HG02870 (cell line): ENCODE results near the gene TMTC2.
"Not testable (repeated sequence)": the region's sequence is repeated elsewhere in the genome, so short reads cannot be mapped to it uniquely, and the experiment has no call there.

Experiments used
- ATAC-seq: cut with Tn5 transposase; IDR thresholded peaks from one replicate; pipeline ENCODE4 v1.9.1; 2021; ENCODE audit warnings: mild to moderate bottlenecking, moderate library complexity; ENCODE audit not compliant: unreplicated experiment

TMTC2 gene

GRCh38 chr12:82838827-82839226 lies 152.1 kb downstream of the TMTC2 start:
- no peak for ATAC-seq

- ATAC-seq: no peak
Observed at GRCh38 chr12:82839796-82840195, 153.1 kb downstream of the TMTC2 start.

- ATAC-seq: no peak
Observed at GRCh38 chr12:82841487-82841904, 154.8 kb downstream of the TMTC2 start.

GRCh38 chr12:82842480-82842879 lies 155.8 kb downstream of the TMTC2 start:
- ATAC-seq: no peak

GRCh38 chr12:82845076-82845475 lies 158.4 kb downstream of the TMTC2 start:
- not testable (repeated sequence) for ATAC-seq

GRCh38 chr12:82848845-82849244 lies 162.1 kb downstream of the TMTC2 start:
- ATAC-seq: no peak

- peak; percentile 70 for ATAC-seq
Observed at GRCh38 chr12:82852529-82852928, 165.8 kb downstream of the TMTC2 start.

GRCh38 chr12:82855872-82856271 lies 169.2 kb downstream of the TMTC2 start:
- ATAC-seq: no peak

- ATAC-seq: no peak
Observed at GRCh38 chr12:82857276-82857675, 170.6 kb downstream of the TMTC2 start.

GRCh38 chr12:82857911-82858533 lies 171.3 kb downstream of the TMTC2 start:
- no peak for ATAC-seq

- ATAC-seq: no peak
Observed at GRCh38 chr12:82858534-82858917, 171.8 kb downstream of the TMTC2 start.

- no peak for ATAC-seq
Observed at GRCh38 chr12:82862069-82862841, 175.5 kb downstream of the TMTC2 start.

- no peak for ATAC-seq
Observed at GRCh38 chr12:82862876-82863649, 176.4 kb downstream of the TMTC2 start.

GRCh38 chr12:82866227-82866775 lies 179.6 kb downstream of the TMTC2 start:
- no peak for ATAC-seq

- ATAC-seq: no peak
Observed at GRCh38 chr12:82866946-82867345, 180.2 kb downstream of the TMTC2 start.

- no peak for ATAC-seq
Observed at GRCh38 chr12:82867762-82868500, 181.2 kb downstream of the TMTC2 start.

GRCh38 chr12:82870771-82871377 lies 184.2 kb downstream of the TMTC2 start:
- peak; percentile 76 for ATAC-seq

- ATAC-seq: no peak
Observed at GRCh38 chr12:82872088-82872487, 185.4 kb downstream of the TMTC2 start.

GRCh38 chr12:82873309-82873708 lies 186.6 kb downstream of the TMTC2 start:
- ATAC-seq: no peak

- no peak for ATAC-seq
Observed at GRCh38 chr12:82873951-82874350, 187.2 kb downstream of the TMTC2 start.
